HepG2 (cell line): ENCODE results near the gene GRK5. TPM values are rescaled to one million over a fixed set of nuclear protein-coding genes. Genes with fewer than 3 reads are reported as not detected.
A peak's percentile ranks its signal among the peaks of the same experiment; 100 is the strongest.

Experiments used
- ATAC-seq: fragments of 200-7000 bp; cut with Tn5 transposase; 3 replicates; pipeline ENCODE4 v1.9.1; 2020; ENCODE audit warnings: mild to moderate bottlenecking, moderate library complexity
- BruUV-seq: library from RNA; stranded (reverse); fragments of 400-500 nt; replicated peaks from 2 replicates; lab custom pipeline; 2021; lab: Mats Ljungman, UMichigan
- CTCF ChIA-PET: fragments of 300-600 bp; formaldehyde crosslinking; extraction: SDS; loops from one replicate; lab custom pipeline; 2021; ENCODE audit warnings: low total read pairs, inconsistent platforms, low intra/inter-chr PET ratio; lab: Yijun Ruan, JAX
- POLR2A ChIA-PET: fragments of 350-600 bp; sonication (Branson Sonifier 250); formaldehyde crosslinking; loops from one replicate; lab custom pipeline; 2020; ENCODE audit warnings: antibody characterized with exemption, inconsistent platforms; lab: Yijun Ruan, JAX
- DNase-seq: peaks from one replicate; pipeline ENCODE4 v3.0.0-alpha.2; 2015; ENCODE audit warnings: low spot score
- FAIRE-seq: peaks from 3 replicates; lab custom pipeline; 2011; peaks lifted over from hg19 to GRCh38; lab: Jason Lieb, UNC
- H2AFZ ChIP-seq: one replicate; pipeline ENCODE4 v1.6.1; 2011; ENCODE audit warnings: low read length, inconsistent platforms
- H3K27ac ChIP-seq: fragments of 300-600 bp; 3 replicates; pipeline ENCODE4 v1.8.0; 2011; ENCODE audit warnings: mixed run types, mild to moderate bottlenecking, mixed read lengths, low read length, inconsistent platforms; ENCODE audit not compliant: insufficient read depth; ENCODE audit errors: extremely low read length
- H3K27me3 ChIP-seq, 2 experiments: fragments of 200-600 bp in 1 of 2; 2 replicates in 1 of 2; 3 replicates in 1 of 2; pipeline versions ENCODE4 v1.6.0 to v1.8.0; 2011; ENCODE audit warnings: low read length in 2 of 2, mild to moderate bottlenecking in 2 of 2, moderate library complexity in 2 of 2, inconsistent platforms in 1 of 2; ENCODE audit not compliant: insufficient read depth in 2 of 2, control insufficient read depth in 1 of 2
- H3K36me3 ChIP-seq, 2 experiments: fragments of 200-600 bp in 1 of 2; replicated peaks in 1 of 2; 2 replicates in 1 of 2; 3 replicates in 1 of 2; pipeline versions ENCODE4 v1.5.1 to v1.8.0; 2011; ENCODE audit warnings: low read length in 2 of 2, inconsistent platforms in 1 of 2; ENCODE audit not compliant: insufficient read depth in 2 of 2, control insufficient read depth in 1 of 2
- H3K4me1 ChIP-seq: 2 replicates; pipeline ENCODE4 v1.5.1; 2012; ENCODE audit warnings: low read length, inconsistent platforms; ENCODE audit not compliant: insufficient read depth
- H3K4me2 ChIP-seq: 2 replicates; pipeline ENCODE4 v1.6.0; 2011; ENCODE audit warnings: low read depth, low read length, inconsistent platforms
- H3K4me3 ChIP-seq, 3 experiments: fragments of 200-600 bp in 1 of 3; sonication (generic), shearing (Covaris generic) in 1 of 3; replicated peaks in 1 of 3; 2 replicates each; pipeline ENCODE4 v1.5.1; 2011 to 2016; ENCODE audit warnings: low read length in 3 of 3, inconsistent platforms in 2 of 3, low read depth in 2 of 3, mild to moderate bottlenecking in 2 of 3, control low read depth in 1 of 3, mixed read lengths in 1 of 3; ENCODE audit not compliant: insufficient read depth in 1 of 3
- H3K79me2 ChIP-seq: one replicate; pipeline ENCODE4 v1.6.1; 2011; ENCODE audit warnings: low read length, inconsistent platforms; ENCODE audit not compliant: insufficient read depth
- H3K9ac ChIP-seq: 2 replicates; pipeline ENCODE4 v1.6.0; 2011; ENCODE audit warnings: mild to moderate bottlenecking, low read depth, low read length, inconsistent platforms; ENCODE audit not compliant: insufficient read depth
- H3K9me3 ChIP-seq: 2 replicates; pipeline ENCODE4 v1.5.1; 2012; ENCODE audit warnings: mild to moderate bottlenecking, low read length
- H4K20me1 ChIP-seq: 2 replicates; pipeline ENCODE4 v1.6.0; 2011; ENCODE audit warnings: inconsistent platforms, mild to moderate bottlenecking, low read length, moderate library complexity; ENCODE audit not compliant: insufficient read depth
- EED ChIP-seq: sonication (generic); formaldehyde crosslinking; IDR thresholded peaks from 2 replicates; pipeline ENCODE4 v1.5.0; 2020; ENCODE audit warnings: mild to moderate bottlenecking, missing genetic modification reagents
- FOXC1 ChIP-seq: sonication (generic); formaldehyde crosslinking; IDR thresholded peaks from 2 replicates; pipeline ENCODE4 v1.8.0; 2022; ENCODE audit warnings: mild to moderate bottlenecking, missing genetic modification reagents, borderline replicate concordance
- ZNF224 ChIP-seq: sonication (generic); formaldehyde crosslinking; IDR thresholded peaks from 2 replicates; pipeline ENCODE4 v1.5.0; 2020; ENCODE audit warnings: mild to moderate bottlenecking, missing genetic modification reagents
- ZNF670 ChIP-seq: sonication (generic); formaldehyde crosslinking; IDR thresholded peaks from 2 replicates; pipeline ENCODE4 v1.8.0; 2022; ENCODE audit warnings: mild to moderate bottlenecking, missing genetic modification reagents, borderline replicate concordance
- ZNF687 ChIP-seq: sonication (generic); formaldehyde crosslinking; IDR thresholded peaks from 2 replicates; pipeline ENCODE4 v1.5.1; 2020; ENCODE audit warnings: mild to moderate bottlenecking, missing genetic modification reagents, moderate library complexity
- WGBS: methylation state at CpG from one replicate; pipeline ENCODE4 v1.1.6; 2017; ENCODE audit warnings: low lambda C conversion rate; 5-methylcytosine and 5-hydroxymethylcytosine counted together
- in situ Hi-C: cut with HindIII; loops from 2 replicates; pipeline ENCODE4 v1.10.0; 2017; ENCODE audit warnings: low pct_unique_long_range_greater_than_20kb; ENCODE audit not compliant: extremely low pct_ligation_motif_present
- intact Hi-C: fragments of 100-400 bp; cut with micrococcal nuclease; formaldehyde crosslinking; loops from one replicate; pipeline ENCODE4 v1.10.0; 2022; ENCODE audit not compliant: unreplicated experiment
- polyA plus RNA-seq, 8 experiments: library from polyadenylated mRNA; depleted of rRNA in 3 of 8; stranded (reverse) in 7 of 8; unstranded in 1 of 8; fragments of >200 nt; fragmentation: Illumina TruSeq in 4 of 8; extraction: Trizol in 4 of 8; gene quantifications; 2 replicates each; pipeline versions ENCODE4 v1.2.1 to v1.2.3, GENCODE V29; 2011 to 2016; ENCODE audit warnings: low read depth in 4 of 8, missing spikeins in 1 of 8, mixed read lengths in 1 of 8; ENCODE audit not compliant: insufficient read depth in 1 of 8
- total RNA-seq, 5 experiments: library from RNA; depleted of rRNA; stranded (reverse); fragments of >200 nt; fragmentation: Illumina TruSeq; extraction: Trizol; gene quantifications; 2 replicates each; pipeline ENCODE4 v1.2.3, GENCODE V29; 2016; ENCODE audit warnings: low read depth in 1 of 5

The GRK5 gene
- total and polyA plus RNA-seq, 2 of the 13 experiments (the other 11 are each of a cell fraction or from before 2014, with no cell fraction given) = 10.4 to 12.6 TPM

GRCh38 chr10:119361037-119361436 is 153.7 kb downstream of the GRK5 start:
- POLR2A ChIA-PET = no interaction called here
- WGBS = 100% methylated on average over 3 of the region's 10 CpGs
- Histone ChIP-seq H3K9me3 (peaks cover 6% of the 10 kb centered on the region), H3K36me3 (peaks cover 0 to 6% of the 10 kb centered on the region in 2 experiments; a peak in 1 of 5 replicates), H3K4me1 (peaks cover 32% of the 10 kb centered on the region), H3K27me3 (no peaks in the 10 kb centered on the region), H3K4me3 (no peak overlapping the region), H3K4me2 (no peak overlapping the region), H3K79me2 (no peaks in the 10 kb centered on the region), H4K20me1 (no peaks in the 10 kb centered on the region), H3K9ac (no peak overlapping the region), H2AFZ (no peak overlapping the region), H3K27ac (no peak overlapping the region)
- CTCF ChIA-PET = no interaction called here
- no peak for TF ChIP-seq ZNF224 (CRISPR knock-in tag)
- TF ChIP-seq EED = no peak
- TF ChIP-seq ZNF687 (CRISPR knock-in tag) = 0 out of 2 replicates have a peak, but pooled peaks have one; percentile 7
- TF ChIP-seq FOXC1 (CRISPR knock-in tag) = no peak
- no peak for TF ChIP-seq ZNF670 (CRISPR knock-in tag)
- in situ Hi-C loops (no loop called here), intact Hi-C loops (no loop called here)
- BruUV-seq = no TSS peak
- FAIRE-seq (no peak), ATAC-seq (no peak), DNase-seq (no peak)
